Lower lobe of right lung (tissue), 2 donors: ENCODE data around the gene ARSK. TPM values are rescaled to one million over a fixed set of nuclear protein-coding genes. Genes with fewer than 3 reads are reported as not detected.

Experiments
- ATAC-seq, 2 donors: fragments of 200-7000 bp; cut with Tn5 transposase; one replicate each; pipeline ENCODE4 v1.9.1; 2020 to 2022; ENCODE audit warnings: mild to moderate bottlenecking in 2 of 2, moderate library complexity in 2 of 2
- DNase-seq: peaks from one replicate; pipeline ENCODE4 v3.0.0-alpha.2; 2020
- H3K27ac ChIP-seq: fragments of 200-600 bp; one replicate; pipeline ENCODE4 v1.8.0; 2022
- H3K27me3 ChIP-seq: fragments of 200-600 bp; one replicate; pipeline ENCODE4 v1.8.0; 2022; ENCODE audit warnings: low read depth
- H3K36me3 ChIP-seq: fragments of 200-600 bp; one replicate; pipeline ENCODE4 v1.8.0; 2022; ENCODE audit warnings: mild to moderate bottlenecking
- H3K4me1 ChIP-seq: fragments of 200-600 bp; one replicate; pipeline ENCODE4 v1.8.0; 2022
- H3K4me3 ChIP-seq: fragments of 200-600 bp; one replicate; pipeline ENCODE4 v1.8.0; 2022; ENCODE audit warnings: mild to moderate bottlenecking
- H3K9me3 ChIP-seq: fragments of 200-600 bp; one replicate; pipeline ENCODE4 v1.8.0; 2022
- CTCF ChIP-seq: fragments of 200-600 bp; IDR thresholded peaks from one replicate; pipeline ENCODE4 v1.8.0; 2022; ENCODE audit warnings: antibody characterized with exemption, mild to moderate bottlenecking
- intact Hi-C: fragments of 100-400 bp; cut with DNase I; formaldehyde crosslinking; loops from one replicate; pipeline ENCODE4 v1.11.0; 2022
- total RNA-seq: library from RNA; stranded (reverse); fragmentation: NEBNext Ultra II Directional; extraction: Animal tissue kit (Norgen Biotek cat#: 25700); gene quantifications from one replicate; pipeline ENCODE4 v1.2.1, GENCODE V29; 2021
- donor health status: DM: no; HTN: yes; CAD: no; lungs with severe emphysema.

Gene ARSK
- total RNA-seq, 1 donor from 2014 or later = 5.6 TPM

GRCh38 chr5:95626701-95627100, 71.8 kb downstream of the ARSK start:
- intact Hi-C loops = no loop called here
- ATAC-seq (no peak), DNase-seq (no peak)
- Histone ChIP-seq H3K27ac (no peak overlapping the region), H3K36me3 (no peaks in the 10 kb centered on the region), H3K4me1 (peaks cover 12% of the 10 kb centered on the region), H3K9me3 (no peaks in the 10 kb centered on the region), H3K27me3 (no peaks in the 10 kb centered on the region), H3K4me3 (no peak overlapping the region)
- no peak for TF ChIP-seq CTCF

GRCh38 chr5:95627971-95628810, 73.3 kb downstream of the ARSK start:
- Histone ChIP-seq H3K27me3 (no peaks in the 10 kb centered on the region), H3K9me3 (no peaks in the 10 kb centered on the region), H3K4me3 (no peak overlapping the region), H3K36me3 (no peaks in the 10 kb centered on the region), H3K27ac (no peak overlapping the region), H3K4me1 (peaks cover 11% of the 10 kb centered on the region)
- intact Hi-C loops = no loop called here
- TF ChIP-seq CTCF = no peak
- no peak for DNase-seq
- ATAC-seq = no peak

GRCh38 chr5:95628933-95629332, 74.0 kb downstream of the ARSK start:
- ATAC-seq (no peak), DNase-seq (no peak)
- peaks cover 11% of the 10 kb centered on the region for H3K4me1 ChIP-seq
- H3K36me3 ChIP-seq = no peaks in the 10 kb centered on the region
- TF ChIP-seq CTCF = no peak
- no peaks in the 10 kb centered on the region for H3K27me3 ChIP-seq
- H3K27ac ChIP-seq = no peak overlapping the region
- H3K9me3 ChIP-seq = no peaks in the 10 kb centered on the region
- intact Hi-C loops = no loop called here
- H3K4me3 ChIP-seq = no peak overlapping the region

GRCh38 chr5:95630394-95630917, 75.6 kb downstream of the ARSK start:
- H3K9me3 ChIP-seq = no peaks in the 10 kb centered on the region
- no peak overlapping the region for H3K27ac ChIP-seq
- no peak overlapping the region for H3K4me3 ChIP-seq
- no peak for TF ChIP-seq CTCF
- H3K27me3 ChIP-seq = no peaks in the 10 kb centered on the region
- intact Hi-C loops = no loop called here
- peaks cover 11% of the 10 kb centered on the region for H3K4me1 ChIP-seq
- no peaks in the 10 kb centered on the region for H3K36me3 ChIP-seq
- DNase-seq (no peak), ATAC-seq (no peak)

- Histone ChIP-seq H3K4me1 (peaks cover 11% of the 10 kb centered on the region), H3K27ac (no peak overlapping the region), H3K36me3 (no peaks in the 10 kb centered on the region), H3K9me3 (no peaks in the 10 kb centered on the region), H3K4me3 (no peak overlapping the region), H3K27me3 (no peaks in the 10 kb centered on the region)
- no peak for DNase-seq
- no peak for ATAC-seq
- intact Hi-C loops = no loop called here
- TF ChIP-seq CTCF = no peak
Measured at GRCh38 chr5:95631255-95631958, 76.5 kb downstream of the ARSK start.
